ENCODE results near the gene DLEU7.

DLEU7 gene

DNA sequence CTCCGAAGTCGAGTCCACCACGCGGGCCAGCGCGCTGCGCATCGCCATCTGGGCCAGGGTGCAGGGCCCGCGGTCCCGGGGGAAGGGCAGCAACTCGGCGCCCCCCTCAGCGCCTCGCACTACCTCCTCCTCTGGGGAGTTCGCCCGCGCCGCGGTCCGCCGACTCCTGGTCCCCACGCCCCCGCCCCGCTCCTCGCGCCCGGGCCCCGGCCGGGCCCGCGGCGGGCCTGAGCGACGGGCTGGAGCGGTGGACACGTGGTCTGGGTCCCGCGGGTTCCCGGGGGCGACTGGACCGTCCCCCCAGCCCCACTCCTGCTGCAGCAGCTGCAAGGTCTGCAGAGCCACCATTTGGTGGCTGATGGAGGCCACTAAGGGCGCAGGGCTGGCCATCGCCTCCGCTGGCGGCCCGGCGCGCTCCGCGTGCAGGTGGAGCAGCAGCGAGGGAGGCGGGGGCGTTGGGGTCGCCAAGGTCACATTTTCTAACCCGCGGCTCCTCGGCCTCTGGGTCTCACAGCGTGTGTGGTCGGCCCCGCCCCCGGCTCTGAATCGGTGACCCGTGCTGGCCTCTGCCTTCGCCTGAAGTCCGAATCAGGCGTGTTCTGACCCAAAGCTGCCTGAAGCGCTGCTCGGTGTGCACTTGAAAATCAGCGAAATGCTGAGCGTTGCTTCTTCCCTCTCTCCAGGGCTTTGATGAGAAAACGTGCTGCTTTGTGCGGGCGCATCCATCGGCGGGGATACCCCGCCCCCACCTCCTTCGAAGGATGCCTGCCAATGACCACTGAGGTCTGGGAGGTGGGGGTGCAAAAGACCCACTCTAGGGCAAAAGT is at the start of gene DLEU7:
TSS of gene DLEU7 (minus strand) at position 436 of the 827 bp plus-strand sequence. CDS start at position 390, 46 bp downstream.
- DNase-seq (ENCODE audit: low read depth in 4 of 4, low spot score in 1 of 4): no peak

DNA sequence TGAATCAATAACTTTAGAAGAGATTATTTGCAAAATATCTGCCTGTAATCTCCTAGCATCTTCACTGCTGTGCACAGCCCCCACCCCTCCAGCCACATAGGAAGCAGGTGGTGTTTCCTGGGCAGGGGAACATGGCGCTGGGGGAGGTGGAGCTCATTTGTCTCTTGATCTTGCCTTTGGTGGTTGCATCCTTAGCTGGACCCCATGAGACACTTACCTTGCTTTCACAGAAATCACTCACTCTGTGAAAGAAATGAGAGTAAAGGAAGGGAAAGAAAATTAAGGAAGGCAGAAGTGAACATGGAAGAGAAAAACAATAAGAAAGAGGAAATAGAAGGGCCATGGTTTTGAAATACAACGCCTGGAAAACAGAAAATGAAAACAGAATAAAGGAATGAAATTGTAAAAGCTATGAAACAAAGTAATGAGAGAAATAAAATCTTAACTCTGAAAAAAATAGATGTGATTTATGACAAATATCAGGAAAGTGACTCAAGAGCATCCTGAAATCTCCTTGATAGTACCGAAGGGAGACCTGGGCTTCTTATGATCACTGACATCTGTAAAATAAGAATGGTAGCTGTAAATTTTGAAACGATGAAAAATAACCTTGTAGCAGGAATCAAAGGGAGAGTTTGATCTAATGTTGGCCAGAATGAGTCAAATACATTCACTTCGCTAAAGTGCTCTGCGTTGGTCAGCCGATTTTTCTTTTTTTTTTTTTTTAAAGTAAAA is 48.9 kb upstream of the DLEU7 start:
- no peak for DNase-seq (ENCODE audit: low read depth in 4 of 4, low spot score in 1 of 4)

DNA sequence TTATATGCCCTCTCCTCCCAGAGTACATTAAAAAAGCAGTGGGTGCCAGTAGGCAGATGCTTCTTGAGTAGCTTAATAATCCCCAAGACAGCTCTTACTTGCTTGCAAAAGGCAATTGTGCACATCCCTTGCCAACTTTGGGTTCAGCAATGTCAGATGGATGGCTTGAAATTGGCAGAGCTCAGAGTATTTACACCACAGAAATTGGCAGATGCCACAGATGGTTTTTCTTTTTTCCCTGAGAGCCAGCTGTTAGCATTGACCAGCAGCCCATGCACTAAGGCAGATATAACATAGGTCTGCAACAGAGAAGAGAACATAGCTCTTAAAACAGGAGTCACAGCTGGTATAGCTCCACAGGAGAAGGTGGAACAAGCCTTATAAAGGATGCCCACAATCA is 47.7 kb upstream of the DLEU7 start:
- no peak for DNase-seq (ENCODE audit: low read depth in 4 of 4, low spot score in 1 of 4)

DNA sequence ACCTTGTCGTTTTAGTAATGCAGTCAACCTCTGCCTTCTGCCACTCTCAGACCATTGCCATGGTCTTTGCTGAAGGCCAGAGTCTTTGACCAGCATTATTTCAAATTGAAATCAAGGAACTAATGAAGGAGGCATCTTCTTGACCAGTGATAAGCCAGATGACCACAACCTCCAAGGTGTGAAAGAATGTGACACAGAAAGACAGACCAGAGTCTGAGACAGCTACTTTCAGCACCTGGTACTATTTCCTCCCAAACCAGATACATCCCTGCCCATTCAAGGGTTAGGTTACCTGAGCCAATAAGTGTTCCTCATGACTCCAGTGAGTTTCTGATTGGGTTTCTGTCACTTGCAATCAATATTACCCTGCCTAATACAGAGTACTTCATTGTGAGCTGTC is 45.8 kb upstream of the DLEU7 start:
- DNase-seq (ENCODE audit: low read depth in 4 of 4, low spot score in 1 of 4): no peak

DNA sequence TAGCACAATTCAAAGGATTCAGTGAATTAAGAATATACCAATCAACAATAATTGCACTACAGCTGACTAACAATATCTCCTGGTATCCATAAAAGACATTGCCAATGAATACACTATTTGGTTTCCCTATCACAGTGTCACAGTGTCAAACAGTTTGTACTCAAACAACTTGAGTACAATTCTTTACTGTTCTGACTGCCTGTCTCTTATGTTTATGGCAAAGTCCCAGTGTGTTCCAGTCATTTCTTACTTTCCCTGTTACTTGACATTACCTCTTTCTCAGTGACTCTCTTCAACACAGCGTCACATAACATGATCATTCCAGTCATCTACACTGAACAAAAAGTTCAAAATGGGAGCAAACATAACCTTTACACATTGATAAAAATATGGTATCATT is 44.9 kb upstream of the DLEU7 start:
- DNase-seq (ENCODE audit: low read depth in 4 of 4, low spot score in 1 of 4): no peak

DNA sequence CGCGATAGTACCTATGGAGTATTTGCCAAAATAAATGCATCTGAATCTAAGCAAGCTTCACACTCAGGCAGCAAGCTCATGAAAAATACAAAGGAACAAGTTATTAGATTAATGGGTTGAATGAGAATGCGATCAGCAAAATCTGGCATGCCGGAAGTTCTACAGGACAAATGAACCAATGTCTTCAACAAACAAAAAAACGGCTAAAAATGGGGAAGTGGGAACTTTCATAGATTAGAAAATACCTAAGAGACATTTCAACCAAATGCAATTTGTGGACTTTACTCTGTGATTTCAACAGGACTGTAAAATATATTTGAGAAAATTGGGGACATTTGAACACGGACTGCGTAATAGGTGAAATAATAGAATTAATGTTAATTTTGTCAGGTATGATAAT is 43.7 kb upstream of the DLEU7 start:
- DNase-seq (ENCODE audit: low read depth in 4 of 4, low spot score in 1 of 4): no peak

DNA sequence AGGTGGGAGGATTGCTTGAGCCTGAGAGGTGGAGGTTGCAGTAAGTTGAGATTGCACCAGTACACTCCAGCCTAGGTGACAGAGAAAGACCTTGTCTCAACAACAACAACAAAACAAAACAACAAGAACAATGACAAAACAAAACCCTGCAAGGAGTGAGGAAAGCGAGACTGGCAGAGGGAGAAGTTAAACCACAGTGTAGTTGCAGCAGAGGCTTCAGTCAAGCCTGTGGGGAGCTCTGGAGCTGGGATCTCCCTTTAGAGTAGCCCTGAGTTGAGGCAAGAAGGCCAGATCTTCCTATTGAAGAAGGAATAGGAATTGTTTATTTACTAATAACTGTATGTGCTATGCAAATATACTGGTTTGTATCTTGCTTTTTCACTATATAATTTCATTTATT is 40.8 kb upstream of the DLEU7 start:
- DNase-seq (ENCODE audit: low read depth in 4 of 4, low spot score in 1 of 4): no peak

DNA sequence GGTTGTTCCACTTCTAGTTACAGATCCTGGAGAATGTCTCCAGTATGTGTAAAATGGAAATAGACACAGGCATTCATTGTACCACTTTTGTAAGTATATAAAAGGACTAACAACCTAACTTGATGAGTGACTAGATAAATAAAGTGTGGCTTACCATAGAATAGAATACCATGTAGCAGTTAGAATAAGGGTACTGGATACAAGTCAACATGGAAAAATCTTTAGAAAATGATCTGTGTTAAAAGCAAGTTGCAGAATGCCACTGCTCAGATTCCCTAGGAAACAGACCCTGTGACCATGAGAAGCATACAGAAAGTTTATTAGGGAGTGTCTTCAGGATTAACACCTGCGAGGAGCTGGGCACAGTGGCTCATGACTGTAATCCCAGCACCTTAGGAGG is 40.2 kb upstream of the DLEU7 start:
- no peak for DNase-seq (ENCODE audit: low read depth in 4 of 4, low spot score in 1 of 4)

DNA sequence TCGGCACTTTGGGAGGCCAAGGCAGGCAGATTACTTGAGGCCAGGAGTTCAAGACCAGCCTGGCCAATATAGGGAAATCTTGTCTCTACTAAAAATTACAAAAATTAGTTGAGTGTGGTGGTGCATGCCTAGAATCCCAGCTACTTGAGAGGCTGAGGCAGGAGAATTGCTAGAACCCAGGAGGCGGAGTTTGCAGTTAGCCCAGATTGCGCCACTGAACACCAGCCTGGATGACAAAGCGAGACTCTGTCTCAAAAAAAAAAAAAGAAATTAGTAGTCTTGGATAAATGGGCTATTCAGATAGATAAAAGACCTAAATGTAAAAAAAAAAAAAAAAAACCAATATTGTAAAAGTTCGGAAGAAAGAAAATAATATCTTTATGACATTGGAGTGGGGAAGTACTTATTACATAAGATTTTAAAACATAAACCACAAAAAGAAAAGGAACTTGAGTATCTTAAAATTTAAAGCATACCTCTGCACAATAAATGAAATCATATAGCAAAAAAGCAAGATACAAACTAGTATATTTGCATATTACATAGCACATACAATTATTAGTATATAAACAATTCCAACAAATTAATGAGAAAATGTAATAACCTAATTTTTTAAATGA is 39.4 kb upstream of the DLEU7 start:
- no peak for DNase-seq (ENCODE audit: low read depth in 4 of 4, low spot score in 1 of 4)

DNA sequence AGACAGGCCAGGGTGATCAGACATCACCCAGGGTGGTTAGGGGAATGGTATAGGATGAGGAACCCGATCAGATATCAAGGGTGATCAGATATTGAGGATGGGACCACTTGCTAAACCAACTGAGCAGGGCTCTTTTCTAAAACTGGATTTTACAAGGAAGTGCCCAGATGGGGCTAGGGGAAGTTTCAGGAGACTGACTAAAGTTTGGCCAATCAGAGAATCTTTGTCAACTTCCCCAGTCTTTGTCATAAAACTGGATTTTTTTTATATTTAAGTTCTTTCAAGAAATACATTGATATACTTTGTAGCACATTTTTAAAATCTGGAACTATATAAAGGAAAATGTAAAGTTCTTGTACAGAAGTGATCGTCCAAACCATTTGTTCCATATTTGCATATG is 30.5 kb upstream of the DLEU7 start:
- no peak for DNase-seq (ENCODE audit: low read depth in 4 of 4, low spot score in 1 of 4)

DNA sequence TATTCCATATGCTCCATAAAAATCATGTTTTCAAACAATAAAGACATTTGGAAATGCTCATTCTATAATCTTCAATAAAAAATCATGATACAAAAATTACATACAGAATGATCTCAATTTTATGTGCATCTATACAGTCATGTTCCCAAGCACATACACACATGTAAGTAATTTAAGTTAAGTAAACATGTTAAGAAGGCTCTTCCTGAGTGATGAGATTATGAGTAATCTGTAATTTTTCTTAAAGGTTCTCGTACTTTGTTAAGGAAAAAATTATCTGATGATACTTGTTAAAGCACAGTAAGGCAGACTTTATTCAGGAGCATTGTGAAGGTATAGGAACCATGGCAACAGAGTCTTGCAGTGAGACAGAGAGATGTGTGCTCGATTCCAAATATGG is 30.0 kb upstream of the DLEU7 start:
- DNase-seq (ENCODE audit: low read depth in 4 of 4, low spot score in 1 of 4): no peak

DNA sequence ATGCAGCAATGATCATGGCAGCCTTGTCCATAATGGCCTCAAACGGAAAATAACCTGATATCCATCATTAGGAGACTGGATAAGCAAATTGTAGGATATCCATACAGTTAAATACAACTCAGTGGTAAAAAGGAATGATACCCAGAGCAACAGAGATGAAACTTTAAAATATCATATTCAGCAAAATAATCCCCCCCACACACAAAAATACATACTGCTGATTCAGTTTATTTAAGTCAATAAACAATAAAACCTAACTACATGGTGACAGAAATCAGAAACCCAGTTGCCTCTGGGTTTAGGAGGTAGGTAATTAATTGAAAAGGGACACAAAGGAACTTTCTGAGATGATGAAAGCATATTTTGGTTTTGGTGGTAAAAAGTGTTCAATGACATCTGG is 27.9 kb upstream of the DLEU7 start:
- no peak for DNase-seq (ENCODE audit: low read depth in 4 of 4, low spot score in 1 of 4)

DNA sequence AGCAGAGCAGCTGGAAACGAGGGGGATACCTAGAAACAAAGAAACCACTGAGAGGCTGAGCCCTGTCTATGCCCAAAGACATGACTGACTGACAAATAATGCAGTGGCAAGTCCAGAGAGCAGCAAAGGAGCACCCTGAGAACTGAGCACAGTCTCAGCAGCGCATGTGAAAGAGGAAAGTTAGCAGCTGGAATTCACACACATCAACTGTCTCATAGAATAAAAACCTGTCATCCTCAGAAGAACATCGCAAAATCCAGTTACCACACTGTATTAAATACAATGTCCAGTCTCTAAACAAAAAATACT is 24.1 kb upstream of the DLEU7 start:
- no peak for DNase-seq (ENCODE audit: low read depth in 4 of 4, low spot score in 1 of 4)

DNA sequence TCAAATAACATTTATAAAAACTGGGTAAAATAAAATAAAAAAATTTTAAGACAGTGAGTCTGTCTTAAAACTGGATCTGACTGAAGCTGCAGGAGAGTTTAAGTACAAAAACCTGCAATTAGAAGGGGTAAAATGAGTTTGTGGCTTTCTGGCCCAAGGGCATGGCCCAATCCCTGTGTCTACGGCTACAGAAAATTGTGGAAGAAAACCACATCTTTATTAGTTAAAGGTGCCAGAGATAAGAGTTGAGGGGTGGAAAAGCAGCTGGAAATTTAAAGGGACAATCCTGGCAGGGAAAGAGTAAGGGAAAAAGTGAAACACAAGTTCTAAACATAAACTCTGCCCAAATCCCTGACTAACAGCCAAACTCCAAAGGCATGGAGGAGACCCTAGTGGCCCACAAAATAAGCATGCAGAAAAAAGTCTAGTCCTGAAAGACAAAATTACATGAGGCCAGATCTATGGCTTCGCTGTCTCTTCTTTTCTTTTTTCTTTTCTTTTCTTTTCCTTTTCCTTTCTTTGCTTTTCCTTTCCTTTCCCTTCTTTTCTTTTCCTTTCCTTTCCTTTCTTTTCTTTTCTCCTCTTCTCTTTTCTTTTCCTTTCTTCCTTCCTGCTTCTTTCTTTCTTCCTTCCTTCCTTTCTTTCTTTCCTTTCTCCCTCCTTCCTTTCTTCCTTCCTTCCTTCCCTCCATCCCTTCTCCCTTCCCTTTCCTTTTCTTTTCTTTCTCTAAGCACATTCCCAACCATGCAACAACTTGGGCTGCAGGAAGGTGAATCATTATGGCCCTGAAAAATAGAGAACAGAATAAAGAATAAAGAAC is 23.5 kb upstream of the DLEU7 start:
- no peak for DNase-seq (ENCODE audit: low read depth in 4 of 4, low spot score in 1 of 4)

DNA sequence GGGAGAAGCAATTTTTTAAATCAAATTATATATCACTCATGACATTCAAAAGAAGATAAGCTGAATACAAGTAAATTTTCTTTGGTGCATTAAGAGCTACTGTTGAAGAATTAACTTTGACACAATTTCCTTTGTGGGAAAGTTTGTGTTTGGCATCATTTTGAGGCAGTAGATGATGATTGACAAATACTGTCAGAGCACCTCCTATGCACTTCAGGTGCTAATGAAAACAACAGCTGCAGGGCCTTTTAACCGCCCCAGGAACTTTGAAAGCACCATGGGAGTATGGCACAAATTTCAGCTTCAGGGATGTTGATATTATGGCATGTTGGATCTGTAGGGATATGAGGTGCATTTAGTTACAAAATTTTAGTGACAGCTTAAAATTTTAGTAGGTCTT is 21.0 kb upstream of the DLEU7 start:
- no peak for DNase-seq (ENCODE audit: low read depth in 4 of 4, low spot score in 1 of 4)

DNA sequence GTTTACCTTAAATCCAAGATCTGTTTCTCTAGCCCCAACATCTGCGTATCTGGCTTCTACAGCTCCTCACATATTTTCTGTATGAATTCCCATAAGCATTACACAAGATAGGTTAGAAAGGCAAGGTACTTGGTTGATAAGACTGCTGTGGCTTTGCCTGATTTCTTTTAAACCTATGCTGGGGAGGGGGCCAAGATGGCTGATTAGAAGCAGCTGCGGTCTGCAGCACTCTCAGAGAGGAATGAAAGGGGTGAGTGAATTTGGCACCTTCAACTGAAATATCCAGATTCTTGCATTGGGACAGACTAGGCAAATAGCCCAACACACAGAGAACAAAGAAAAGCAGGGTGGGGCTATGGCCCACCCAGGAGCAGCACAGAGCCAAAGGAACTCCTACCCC is 12.2 kb upstream of the DLEU7 start:
- no peak for DNase-seq (ENCODE audit: low read depth in 4 of 4, low spot score in 1 of 4)

DNA sequence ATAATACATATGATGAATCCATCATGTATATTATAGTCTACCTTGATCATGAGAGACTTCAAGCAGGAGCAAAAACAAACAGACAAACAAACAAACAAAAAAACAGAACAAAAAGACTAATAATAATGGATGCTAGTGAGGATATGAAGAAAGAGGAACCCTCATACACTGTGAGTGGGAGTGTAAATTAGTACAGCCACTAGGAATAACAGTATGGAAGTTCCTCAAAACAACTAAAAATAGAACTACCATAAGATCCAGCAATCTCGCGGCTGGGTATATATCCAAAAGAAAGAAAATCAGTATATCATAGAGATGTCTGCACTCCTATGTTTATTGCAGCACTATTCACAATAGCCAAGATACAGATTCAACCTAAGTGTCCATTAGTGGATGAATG is 7.0 kb upstream of the DLEU7 start:
- DNase-seq (ENCODE audit: low read depth in 4 of 4, low spot score in 1 of 4): no peak

DNA sequence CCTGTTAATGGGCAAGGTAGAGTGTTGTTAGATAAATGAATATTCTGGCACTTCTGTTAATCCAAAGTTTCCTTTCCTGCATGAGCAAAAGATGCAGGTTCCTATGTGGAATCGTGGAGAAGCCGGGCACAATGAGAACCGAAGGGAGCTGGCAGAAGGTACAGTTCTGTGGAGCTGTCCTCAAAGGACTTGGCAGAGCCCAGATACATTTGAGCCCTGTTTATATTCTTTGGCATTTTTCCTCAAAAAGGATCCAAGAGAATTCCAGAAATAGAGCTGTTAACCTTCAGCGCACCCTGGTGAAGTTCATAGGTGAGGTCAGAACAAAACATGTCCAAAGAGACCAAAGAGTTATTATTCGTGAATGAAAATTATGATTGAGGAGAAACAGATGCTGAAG is 4.0 kb upstream of the DLEU7 start:
- no peak for DNase-seq (ENCODE audit: low read depth in 4 of 4, low spot score in 1 of 4)

DNA sequence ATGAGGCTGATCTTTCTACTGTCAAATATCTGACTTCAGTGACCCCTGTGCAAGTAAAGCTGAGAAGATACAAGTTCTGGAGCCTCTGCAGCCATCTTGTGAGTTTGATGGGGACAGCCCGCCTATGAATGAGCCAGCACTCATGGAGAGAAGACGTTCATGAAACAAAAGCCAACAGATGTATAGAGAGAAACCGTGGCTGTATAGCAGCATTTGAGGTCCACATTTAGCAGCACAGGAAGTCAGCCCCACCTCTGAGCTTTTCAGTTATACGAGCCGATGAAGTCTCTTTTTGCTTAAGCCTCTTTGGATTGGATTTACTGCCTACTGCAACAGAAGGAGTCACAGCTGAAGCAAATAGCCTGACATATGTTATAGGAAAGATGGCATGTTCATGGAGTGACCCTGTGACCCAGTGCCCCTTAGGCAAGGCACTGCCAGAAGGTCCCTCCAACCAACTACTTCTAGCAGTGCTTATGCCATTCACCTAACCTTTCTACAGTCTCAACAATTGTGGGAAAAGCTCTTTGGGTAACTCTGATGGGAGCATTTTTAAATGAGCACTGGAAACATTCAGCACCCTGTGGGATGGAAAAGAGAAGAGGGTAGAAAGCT is 3.5 kb upstream of the DLEU7 start:
- no peak for DNase-seq (ENCODE audit: low read depth in 4 of 4, low spot score in 1 of 4)

DNA sequence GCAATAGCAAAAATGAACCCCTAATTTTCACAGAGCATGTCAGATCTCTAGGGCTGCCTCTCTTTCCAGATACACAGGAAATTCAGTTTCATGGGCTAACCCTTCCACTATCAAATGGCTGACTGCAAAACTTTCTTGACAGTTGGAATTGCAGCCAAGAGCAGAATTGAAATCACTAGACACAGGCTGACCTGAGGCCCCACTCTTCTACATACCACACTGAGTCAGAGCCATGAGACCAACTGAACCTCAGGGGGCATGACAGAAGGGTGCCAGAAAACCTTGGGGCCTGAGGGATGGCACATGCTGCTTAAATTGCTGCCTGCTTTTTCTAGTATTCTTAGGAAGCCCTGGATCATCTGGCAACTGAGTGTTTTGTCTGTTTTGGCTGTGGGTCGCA is 1.7 kb upstream of the DLEU7 start:
- DNase-seq (ENCODE audit: low read depth in 4 of 4, low spot score in 1 of 4): no peak

Data from stimulated activated CD4-positive, alpha-beta T cell treated with anti-CD3 and anti-CD28 coated beads, Interleukin-1b, Interleukin-23, amount 100 ng/mL, for 24 hours (primary cell).